HK-2 (cell line): ENCODE results near the gene FANCM.
"Not testable (repeated sequence)": the region's sequence is repeated elsewhere in the genome, so short reads cannot be mapped to it uniquely, and the experiment has no call there.

Experiments
- DNase-seq: peaks from one replicate; pipeline ENCODE4 v3.0.0-alpha.2; 2018; ENCODE audit not compliant: unreplicated experiment

The FANCM gene

DNA sequence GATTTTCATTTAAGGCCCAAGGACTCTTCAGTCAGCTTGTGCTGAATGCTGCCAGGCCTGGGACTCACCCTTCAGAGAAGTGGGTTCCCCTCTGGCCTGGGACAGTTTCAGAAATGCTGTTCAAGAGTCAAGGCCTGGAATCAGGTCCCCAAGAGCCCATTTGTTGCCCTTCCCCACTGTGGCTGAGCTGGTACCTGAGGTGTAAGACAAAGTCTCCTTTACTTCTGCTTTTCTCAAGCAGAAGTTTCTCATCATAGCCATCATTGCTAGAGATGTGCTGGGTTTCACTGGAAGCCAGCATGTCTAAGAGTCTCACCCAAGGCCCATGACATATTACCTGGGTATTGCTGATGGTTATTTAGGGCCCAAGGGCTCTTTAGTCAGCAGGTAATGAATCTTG lies 8.9 kb downstream of the FANCM start:
- no peak for DNase-seq

DNA sequence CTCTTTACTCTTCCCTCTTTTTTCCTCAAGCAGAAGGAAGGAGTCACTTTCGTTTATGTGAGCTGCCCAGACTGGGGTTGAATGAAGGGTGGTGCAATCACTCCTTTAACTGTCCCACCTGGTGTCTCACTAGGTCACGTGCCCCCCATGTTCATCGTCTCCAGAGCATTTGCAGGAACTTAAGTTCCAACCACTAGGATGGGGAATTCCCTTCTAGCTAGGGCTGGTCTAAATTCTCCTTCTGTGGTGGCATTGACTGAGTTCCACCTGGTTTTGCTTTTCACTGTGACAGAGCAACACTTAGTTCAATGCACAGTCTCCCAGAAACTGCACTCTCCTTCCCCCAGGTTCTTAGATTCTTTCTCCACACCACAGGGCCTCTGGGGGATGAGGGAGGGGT lies 9.5 kb downstream of the FANCM start:
- no peak for DNase-seq

GRCh38 chr14:45149602-45150001 lies 13.9 kb downstream of the FANCM start:
- no peak for DNase-seq

DNA sequence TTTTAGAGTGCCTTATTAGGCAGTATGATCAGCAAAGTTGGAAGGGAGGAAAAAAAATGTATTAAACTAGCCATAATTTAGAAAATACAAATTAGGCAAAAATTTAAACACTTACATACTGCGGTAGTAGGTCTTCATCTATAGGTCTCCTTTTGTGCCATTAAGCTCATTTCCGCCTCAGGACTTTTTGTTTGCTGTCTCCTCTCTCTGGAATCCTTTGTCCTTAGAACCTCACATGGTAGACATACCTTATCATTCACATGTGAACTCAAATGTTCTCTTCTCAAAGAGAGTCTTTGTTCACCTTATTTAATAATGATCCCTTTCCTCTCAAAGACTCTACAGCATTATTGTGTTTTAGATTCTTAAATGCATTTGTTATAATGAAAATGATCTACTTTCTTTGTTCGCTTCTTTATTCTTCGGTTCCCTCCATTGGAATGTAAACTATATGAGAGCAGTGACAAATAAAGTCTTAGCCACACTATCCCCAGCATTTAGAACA lies 14.7 kb downstream of the FANCM start:
- DNase-seq: no peak

DNA sequence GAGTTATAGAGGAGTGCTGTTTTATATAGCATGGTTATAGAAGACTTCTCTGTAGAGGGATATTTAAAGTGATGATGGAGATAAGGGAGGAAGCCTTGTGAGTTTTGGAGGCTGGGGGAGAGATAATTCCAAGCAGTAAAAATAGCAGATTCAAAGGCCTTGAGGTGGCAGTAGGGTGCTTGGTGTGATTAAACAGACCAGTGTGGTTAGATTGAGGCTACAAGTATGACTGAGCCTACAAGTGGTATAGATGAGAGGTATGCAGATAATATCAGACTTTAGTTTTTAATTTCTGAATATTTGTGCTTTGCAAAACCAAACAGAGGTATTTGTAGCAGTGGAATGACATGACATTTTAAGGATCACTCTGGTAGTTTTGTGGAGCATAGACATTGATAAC lies 20.3 kb downstream of the FANCM start:
- no peak for DNase-seq

- DNase-seq: no peak
These were observed 34.2 kb downstream of the FANCM start for GRCh38 chr14:45169906-45170305.

DNA sequence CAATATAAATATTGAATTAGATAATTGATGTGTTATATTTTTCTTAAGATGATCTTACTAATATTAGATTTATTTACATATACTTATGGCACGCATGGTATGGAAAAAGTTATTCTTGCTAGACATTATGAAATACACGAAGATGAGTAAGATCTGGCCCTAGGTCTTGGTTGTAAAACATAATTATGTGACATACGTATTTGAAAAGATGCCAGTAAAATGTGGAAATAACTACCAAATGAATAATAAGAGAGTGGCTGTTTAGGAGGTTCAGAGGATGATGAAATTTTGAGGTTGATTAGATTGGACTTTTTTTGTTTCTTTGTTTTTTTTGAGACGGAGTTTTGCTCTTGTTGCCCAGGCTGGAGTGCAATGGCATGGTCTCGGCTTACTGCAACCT lies 41.3 kb downstream of the FANCM start:
- no peak for DNase-seq

DNA sequence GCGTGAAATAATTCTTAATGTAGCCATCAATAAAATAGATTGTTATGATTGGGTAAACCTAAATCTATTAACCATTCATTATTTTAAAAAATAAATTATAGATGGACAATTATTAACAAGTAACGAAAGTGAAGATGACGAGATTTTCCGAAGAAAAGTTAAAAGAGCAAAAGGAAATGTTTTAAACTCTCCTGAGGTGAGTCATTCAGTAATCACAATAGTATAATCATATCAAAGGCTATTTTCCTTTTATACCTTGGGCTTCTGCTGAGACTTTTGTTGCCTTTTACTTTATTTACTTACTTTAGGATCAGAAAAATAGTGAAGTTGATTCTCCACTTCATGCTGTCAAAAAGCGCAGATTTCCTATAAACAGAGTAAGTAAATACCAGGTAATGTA lies 45.6 kb downstream of the FANCM start:
- DNase-seq: no peak

- DNase-seq: no peak
These were observed 46.1 kb downstream of the FANCM start for GRCh38 chr14:45181806-45182205.

DNA sequence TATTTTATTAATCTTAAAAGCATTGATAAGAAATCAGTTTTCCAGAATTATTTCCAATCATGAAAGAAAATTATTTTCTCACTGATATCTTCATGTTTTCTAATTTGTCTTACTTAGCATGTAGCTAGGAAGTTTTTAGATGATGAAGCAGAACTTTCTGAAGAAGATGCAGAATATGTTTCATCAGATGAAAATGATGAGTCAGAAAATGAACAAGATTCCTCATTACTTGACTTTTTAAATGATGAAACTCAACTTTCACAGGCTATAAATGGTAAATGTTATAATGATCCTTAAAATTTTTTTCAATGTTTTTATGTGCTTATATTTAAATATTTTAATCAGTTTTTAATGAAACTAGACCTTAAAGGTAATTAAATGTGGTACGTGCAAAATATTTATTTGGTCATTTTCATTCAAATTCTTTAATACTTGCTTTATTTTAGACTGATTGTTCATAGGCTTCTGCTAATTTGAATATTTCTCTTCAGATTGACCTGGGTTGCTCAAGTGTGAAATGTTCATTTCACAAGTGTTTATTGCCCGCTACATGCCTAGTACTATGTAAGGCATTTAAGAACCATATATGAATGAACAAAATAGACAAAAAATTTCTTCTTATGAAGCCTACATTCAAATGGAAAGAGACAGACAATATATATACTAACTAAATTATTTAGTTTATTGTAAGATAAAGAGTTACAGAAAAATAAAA lies 49.5 kb downstream of the FANCM start:
- DNase-seq: no peak

- no peak for DNase-seq
These were observed 59.2 kb downstream of the FANCM start for GRCh38 chr14:45194964-45195363.

GRCh38 chr14:45198551-45198950 lies 62.8 kb downstream of the FANCM start:
- no peak for DNase-seq

DNA sequence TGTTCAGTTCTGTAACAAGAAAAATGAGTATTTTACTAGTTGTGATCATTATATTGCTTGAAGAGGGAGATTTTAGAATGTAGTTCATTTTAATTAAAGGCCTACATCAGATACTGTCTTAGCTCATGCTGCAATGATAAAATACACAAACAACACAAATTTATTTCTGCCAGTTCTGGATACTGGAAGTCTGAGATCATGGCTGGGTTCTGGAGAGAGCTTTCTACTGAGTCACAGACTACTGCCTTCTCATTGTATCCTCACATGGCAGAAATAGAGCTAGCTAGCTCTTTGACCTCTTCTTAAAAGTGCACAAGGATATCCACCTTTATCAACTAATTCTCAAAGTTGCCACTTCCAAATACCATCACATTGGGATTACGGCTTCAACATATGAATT lies 63.5 kb downstream of the FANCM start:
- no peak for DNase-seq

DNA sequence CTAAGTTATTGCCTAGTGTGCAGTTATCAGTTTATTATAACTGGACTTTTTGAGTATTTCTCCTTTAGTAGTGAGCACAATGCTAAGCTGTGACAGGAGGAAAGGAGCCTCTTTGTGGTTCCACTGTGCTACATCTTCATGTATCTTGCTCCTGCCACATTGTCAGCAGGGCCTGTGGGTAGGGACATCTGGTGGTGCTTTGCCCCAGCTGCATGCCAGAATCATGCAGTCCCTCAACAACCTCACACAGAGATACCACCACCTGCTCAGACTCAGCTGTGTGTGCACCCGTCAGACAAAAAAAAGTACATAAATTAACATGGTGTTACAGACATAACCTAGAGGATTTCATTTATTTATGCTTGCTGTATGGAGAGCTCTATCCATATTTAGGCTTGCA lies 66.2 kb downstream of the FANCM start:
- DNase-seq: no peak

DNA sequence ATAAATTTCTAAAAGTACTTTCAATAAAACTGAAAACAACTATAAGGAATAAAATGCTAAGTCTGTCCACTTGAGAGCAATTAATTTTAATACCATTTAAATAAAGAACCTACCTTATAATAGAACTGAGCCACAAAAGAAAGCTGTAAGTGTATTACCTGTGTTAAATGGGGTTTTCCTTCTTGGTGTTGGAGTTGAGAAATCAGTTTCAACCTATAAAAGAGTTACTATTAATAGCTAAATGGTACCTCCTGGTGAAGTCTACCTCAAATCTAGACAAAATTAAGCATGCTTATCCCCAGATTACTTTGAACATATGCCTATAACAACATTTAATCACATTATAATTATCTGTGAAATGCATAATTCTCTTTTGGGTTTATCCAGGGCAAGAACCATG lies 68.5 kb downstream of the FANCM start:
- DNase-seq: no peak

- DNase-seq: no peak
These were observed 74.4 kb downstream of the FANCM start for GRCh38 chr14:45210159-45210558.

DNA sequence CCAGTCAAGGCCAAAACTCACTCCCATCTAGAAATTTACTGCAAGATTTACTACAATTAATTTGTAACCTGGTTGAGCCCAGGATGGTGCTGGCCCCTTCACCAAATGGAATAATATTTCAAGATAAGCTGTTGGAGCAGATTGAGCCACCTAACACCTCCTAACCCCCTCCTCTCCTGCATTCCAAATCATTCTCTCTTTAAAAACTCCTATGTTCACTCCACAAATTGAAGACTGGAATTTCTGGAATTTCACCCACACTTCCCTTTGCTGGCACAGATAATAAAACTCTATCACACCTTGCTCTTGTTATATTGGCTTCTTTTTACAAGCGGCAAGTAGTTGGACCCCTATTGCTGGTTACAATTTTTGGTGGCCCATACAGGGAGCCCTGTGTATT lies 75.6 kb downstream of the FANCM start:
- DNase-seq: no peak

DNA sequence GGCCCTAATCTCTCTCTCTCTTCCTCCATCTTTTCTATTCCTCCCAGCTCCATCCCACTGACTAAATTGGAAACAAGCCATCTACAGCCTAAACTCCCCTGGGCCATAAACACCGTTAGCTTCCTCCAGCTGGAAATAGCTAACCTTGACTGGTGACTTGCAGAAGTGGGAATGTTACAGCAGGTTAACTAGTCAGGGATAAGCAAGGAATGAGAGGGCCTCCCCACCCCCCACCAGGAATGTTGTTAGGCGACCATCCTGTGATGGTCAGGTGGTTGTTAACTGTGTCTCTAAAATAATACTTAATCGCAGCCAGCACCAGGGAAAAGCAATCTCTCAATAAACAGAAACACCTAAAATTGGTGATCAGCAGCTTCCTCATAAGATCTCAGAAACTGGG lies 76.5 kb downstream of the FANCM start:
- DNase-seq: no peak

DNA sequence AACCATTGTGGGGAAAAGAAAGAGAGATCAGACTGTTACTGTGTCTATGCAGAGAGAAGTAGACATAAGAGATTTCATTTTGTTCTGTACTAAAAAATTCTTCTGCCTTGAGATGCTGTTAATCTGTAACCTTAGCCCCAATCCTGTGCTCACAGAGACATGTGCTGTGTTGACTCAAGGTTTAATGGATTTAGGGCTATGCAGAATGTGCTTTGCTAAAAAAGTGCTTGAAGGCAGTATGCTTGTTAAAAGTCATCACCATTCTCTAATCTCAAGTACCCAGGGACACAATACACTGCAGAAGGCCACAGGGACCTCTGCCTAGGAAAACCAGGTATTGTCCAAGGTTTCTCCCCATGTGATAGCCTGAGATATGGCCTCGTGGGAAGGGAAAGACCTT lies 78.0 kb downstream of the FANCM start:
- DNase-seq: not testable (repeated sequence)

GRCh38 chr14:45214341-45214740 lies 78.6 kb downstream of the FANCM start:
- DNase-seq: not testable (repeated sequence)

- no peak for DNase-seq
These were observed 86.9 kb downstream of the FANCM start for GRCh38 chr14:45222485-45223262.

- no peak for DNase-seq
These were observed 91.8 kb downstream of the FANCM start for GRCh38 chr14:45227566-45227965.

GRCh38 chr14:45238988-45239387 lies 103.3 kb downstream of the FANCM start:
- no peak for DNase-seq
